Measurements from ENCODE around the gene FZR1. TPM values are rescaled to one million over a fixed set of nuclear protein-coding genes. Genes with fewer than 3 reads are reported as not detected.

The FZR1 gene
- polyA plus RNA-seq, 3 donors: 7.7 to 44.6 (median 9.4) TPM

DNA sequence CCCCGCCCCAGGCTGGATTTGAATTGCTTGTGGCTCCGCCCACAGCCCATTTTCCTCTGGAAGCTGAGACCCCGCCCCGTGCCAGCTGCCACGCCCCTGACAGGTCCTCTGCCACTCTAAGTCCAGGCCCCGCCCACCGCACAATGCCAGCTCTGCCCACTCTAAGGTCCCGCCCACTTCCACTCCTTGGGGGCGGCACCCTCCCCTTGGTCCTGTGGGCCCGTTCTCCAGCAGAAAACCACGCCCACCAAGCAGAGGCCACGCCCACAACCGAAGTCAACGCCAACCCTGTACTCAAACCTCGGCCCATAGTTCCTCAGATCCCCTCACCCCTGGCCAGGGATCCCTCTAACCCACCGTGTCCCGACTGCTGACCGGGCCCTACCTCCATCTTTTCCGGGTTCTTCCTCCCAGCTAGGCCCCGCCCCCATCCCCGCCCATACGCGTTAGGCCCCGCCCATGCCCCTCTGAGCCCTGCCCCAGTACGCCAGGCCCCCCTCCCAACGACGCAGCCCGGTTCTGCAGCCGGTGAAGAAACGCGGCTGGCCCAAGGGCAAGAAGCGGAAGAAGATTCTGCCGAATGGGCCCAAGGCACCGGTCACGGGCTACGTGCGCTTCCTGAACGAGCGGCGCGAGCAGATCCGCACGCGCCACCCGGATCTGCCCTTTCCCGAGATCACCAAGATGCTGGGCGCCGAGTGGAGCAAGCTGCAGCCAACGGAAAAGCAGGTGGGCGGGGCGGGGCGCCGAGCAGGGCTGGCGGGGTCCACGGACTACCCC lies 67.9 kb downstream of the FZR1 start:
- intact Hi-C loops (cut with micrococcal nuclease): loop anchor here (2.0 to 5.0 kb wide), 3 partner anchors 17 to 67 kb away; partner anchors contain the start of genes MFSD12 (in 2 of the 2), CACTIN (in 1 of the 2) and FZR1 (in 1 of the 2)

DNA sequence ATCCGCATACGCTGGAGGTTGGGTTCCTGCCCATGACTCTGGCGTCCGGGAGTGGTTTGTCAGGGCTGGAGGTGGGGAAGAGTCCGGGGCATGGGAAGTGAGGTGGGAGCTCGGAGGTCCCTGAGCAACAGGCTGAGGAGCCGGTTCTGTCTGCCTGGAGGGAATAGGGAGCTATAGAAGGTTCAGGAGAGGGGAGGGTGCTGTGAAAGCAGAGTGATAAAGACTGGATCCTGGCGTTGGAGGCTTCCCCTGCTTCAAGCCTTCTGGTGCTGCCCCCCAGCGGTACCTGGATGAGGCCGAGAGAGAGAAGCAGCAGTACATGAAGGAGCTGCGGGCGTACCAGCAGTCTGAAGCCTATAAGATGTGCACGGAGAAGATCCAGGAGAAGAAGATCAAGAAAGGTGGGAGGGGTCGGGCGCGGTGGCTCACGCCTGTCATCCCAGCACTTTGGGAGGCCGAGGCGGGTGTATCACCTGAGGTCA lies 69.2 kb downstream of the FZR1 start:
- 90% methylated on average over 9 of the region's 19 CpGs for WGBS (ENCODE audit: insufficient coverage)
- H3K4me1 Mint-ChIP-seq: peaks cover 38% of the 10 kb centered on the region
- Histone ChIP-seq H3K4me2 (replicated peaks; ENCODE audit: extremely low read depth, low read length, poor library complexity, severe bottlenecking) (no peak overlapping the region), H3K9ac (ENCODE audit: insufficient read depth, low read length, poor library complexity, severe bottlenecking) (no peak overlapping the region), H2AFZ (ENCODE audit: insufficient read depth, low read depth, low read length, poor library complexity, severe bottlenecking) (no peak overlapping the region), H3K36me3 (replicated peaks in 1 of 2; ENCODE audit: control insufficient read depth in 1 of 2, insufficient read depth in 2 of 2, low read length in 2 of 2) (peaks cover 0 to 6% of the 10 kb centered on the region in 2 donors), H3K79me2 (ENCODE audit: insufficient read depth, low read length) (peaks cover 9% of the 10 kb centered on the region), H3K27me3 (ENCODE audit: control insufficient read depth in 2 of 2, insufficient read depth in 2 of 2, low read length in 2 of 2) (no peaks in the 10 kb centered on the region), H3K27ac (ENCODE audit: low read depth in 1 of 2, low read length in 2 of 2) (no peak overlapping the region), H3K4me3 (replicated peaks in 1 of 3; ENCODE audit: low read depth in 2 of 3, low read length in 3 of 3) (no peak overlapping the region), H3K4me1 (ENCODE audit: control insufficient read depth in 1 of 2, insufficient read depth in 2 of 2, low read length in 2 of 2) (peaks cover 30 to 44% of the 10 kb centered on the region in 2 donors), H4K20me1 (ENCODE audit: insufficient read depth, low read length) (no peaks in the 10 kb centered on the region), H3K9me3 (replicated peaks in 1 of 2; ENCODE audit: control insufficient read depth in 1 of 2, insufficient read depth in 1 of 2, low read length in 2 of 2) (no peaks in the 10 kb centered on the region)
- H3K4me3 Mint-ChIP-seq: peak overlapping the region in 1 of 2 donors; percentile 3
- no peak for DNase-seq
- intact Hi-C loops (cut with micrococcal nuclease): no loop called here
- peak overlapping the region in 3 of 7 donors; percentile 15 to 78 (median 65) for H3K27ac Mint-ChIP-seq
- peaks cover 8 to 32% of the 10 kb centered on the region in 2 donors for H3K36me3 Mint-ChIP-seq
- TF ChIP-seq, protein P1, sequence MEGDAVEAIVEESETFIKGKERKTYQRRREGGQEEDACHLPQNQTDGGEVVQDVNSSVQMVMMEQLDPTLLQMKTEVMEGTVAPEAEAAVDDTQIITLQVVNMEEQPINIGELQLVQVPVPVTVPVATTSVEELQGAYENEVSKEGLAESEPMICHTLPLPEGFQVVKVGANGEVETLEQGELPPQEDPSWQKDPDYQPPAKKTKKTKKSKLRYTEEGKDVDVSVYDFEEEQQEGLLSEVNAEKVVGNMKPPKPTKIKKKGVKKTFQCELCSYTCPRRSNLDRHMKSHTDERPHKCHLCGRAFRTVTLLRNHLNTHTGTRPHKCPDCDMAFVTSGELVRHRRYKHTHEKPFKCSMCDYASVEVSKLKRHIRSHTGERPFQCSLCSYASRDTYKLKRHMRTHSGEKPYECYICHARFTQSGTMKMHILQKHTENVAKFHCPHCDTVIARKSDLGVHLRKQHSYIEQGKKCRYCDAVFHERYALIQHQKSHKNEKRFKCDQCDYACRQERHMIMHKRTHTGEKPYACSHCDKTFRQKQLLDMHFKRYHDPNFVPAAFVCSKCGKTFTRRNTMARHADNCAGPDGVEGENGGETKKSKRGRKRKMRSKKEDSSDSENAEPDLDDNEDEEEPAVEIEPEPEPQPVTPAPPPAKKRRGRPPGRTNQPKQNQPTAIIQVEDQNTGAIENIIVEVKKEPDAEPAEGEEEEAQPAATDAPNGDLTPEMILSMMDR (IDR thresholded peaks at IDR 0.05): no peak
- peaks cover 0 to 2% (median 0%) of the 10 kb centered on the region in 3 donors for H3K27me3 Mint-ChIP-seq (ENCODE audit: low read depth in 3 of 3)
- peaks cover 0 to 6% (median 3%) of the 10 kb centered on the region in 7 donors for H3K9me3 Mint-ChIP-seq

More for the DNA sequence above, 67.9 kb downstream of the FZR1 start:
- H3K27ac Mint-ChIP-seq: peak overlapping the region in 6 of 7 donors; percentile 63 to 94 (median 88)
- peaks cover 34% of the 10 kb centered on the region for H3K4me1 Mint-ChIP-seq
- Histone ChIP-seq H3K36me3 (replicated peaks in 1 of 2; ENCODE audit: control insufficient read depth in 1 of 2, insufficient read depth in 2 of 2, low read length in 2 of 2) (peaks cover 0 to 6% of the 10 kb centered on the region in 2 donors), H3K9me3 (replicated peaks in 1 of 2; ENCODE audit: control insufficient read depth in 1 of 2, insufficient read depth in 1 of 2, low read length in 2 of 2) (no peaks in the 10 kb centered on the region), H3K4me2 (replicated peaks; ENCODE audit: extremely low read depth, low read length, poor library complexity, severe bottlenecking) (peak overlapping the region; percentile 99), H3K27ac (ENCODE audit: low read depth in 1 of 2, low read length in 2 of 2) (peak overlapping the region in 1 of 2 donors; percentile 3), H3K4me1 (ENCODE audit: control insufficient read depth in 1 of 2, insufficient read depth in 2 of 2, low read length in 2 of 2) (peaks cover 30 to 44% of the 10 kb centered on the region in 2 donors), H3K4me3 (replicated peaks in 1 of 3; ENCODE audit: low read depth in 2 of 3, low read length in 3 of 3) (peak overlapping the region; percentile 55 to 91 (median 88)), H4K20me1 (ENCODE audit: insufficient read depth, low read length) (no peaks in the 10 kb centered on the region), H2AFZ (ENCODE audit: insufficient read depth, low read depth, low read length, poor library complexity, severe bottlenecking) (peak overlapping the region; percentile 69), H3K27me3 (ENCODE audit: control insufficient read depth in 2 of 2, insufficient read depth in 2 of 2, low read length in 2 of 2) (no peaks in the 10 kb centered on the region), H3K79me2 (ENCODE audit: insufficient read depth, low read length) (peaks cover 9% of the 10 kb centered on the region), H3K9ac (ENCODE audit: insufficient read depth, low read length, poor library complexity, severe bottlenecking) (peak overlapping the region; percentile 76)
- H3K9me3 Mint-ChIP-seq: peaks cover 0 to 6% (median 3%) of the 10 kb centered on the region in 7 donors
- peaks cover 0 to 2% (median 0%) of the 10 kb centered on the region in 3 donors for H3K27me3 Mint-ChIP-seq (ENCODE audit: low read depth in 3 of 3)
- peak; percentile 96 for DNase-seq
- peak overlapping the region; percentile 80 to 83 for H3K4me3 Mint-ChIP-seq
- peaks cover 8 to 32% of the 10 kb centered on the region in 2 donors for H3K36me3 Mint-ChIP-seq
- WGBS (ENCODE audit: insufficient coverage): 61% methylated on average over 41 of the region's 55 CpGs
- TF ChIP-seq, protein P1 (IDR thresholded peaks at IDR 0.05): no peak

Measured in CD14-positive monocyte (primary cell).